CD8-positive, alpha-beta memory T cell (primary cell): ENCODE measurements around the gene NDRG2. TPM values are rescaled to one million over a fixed set of nuclear protein-coding genes. Genes with fewer than 3 reads are reported as not detected.
A peak's percentile ranks its signal among the peaks of the same experiment; 100 is the strongest.
"Not testable (repeated sequence)": the region's sequence is repeated elsewhere in the genome, so short reads cannot be mapped to it uniquely, and the experiment has no call there.

ENCODE experiments used
- CTCF ChIA-PET: fragments of 350-600 bp; sonication (Branson Sonifier 250); formaldehyde crosslinking; loops from one replicate; lab custom pipeline; 2021; ENCODE audit warnings: antibody characterized with exemption; lab: Charles Lee
- POLR2A ChIA-PET: fragments of 350-600 bp; sonication (Branson Sonifier 250); formaldehyde crosslinking; loops from one replicate; lab custom pipeline; 2021; ENCODE audit warnings: antibody characterized with exemption; lab: Charles Lee
- DNase-seq, 5 donors: peaks; one replicate each; pipeline versions ENCODE4 v3.0.0 to v3.0.0-alpha.2; 2020 to 2022; ENCODE audit warnings: mixed read lengths in 1 of 5
- H3K27ac ChIP-seq: one replicate; pipeline ENCODE4 v1.7.0; 2013; ENCODE audit warnings: low read depth, mild to moderate bottlenecking, low read length, moderate library complexity
- H3K27me3 ChIP-seq: 2 replicates; pipeline ENCODE4 v1.7.0; 2013; ENCODE audit warnings: low read length, mild to moderate bottlenecking; ENCODE audit not compliant: insufficient read depth, poor library complexity, severe bottlenecking
- H3K36me3 ChIP-seq: 2 replicates; pipeline ENCODE4 v1.7.0; 2013; ENCODE audit warnings: mild to moderate bottlenecking, low read length, moderate library complexity; ENCODE audit not compliant: insufficient read depth
- H3K4me1 ChIP-seq: 2 replicates; pipeline ENCODE4 v1.7.0; 2013; ENCODE audit warnings: mild to moderate bottlenecking, low read length, moderate library complexity; ENCODE audit not compliant: insufficient read depth
- H3K4me3 ChIP-seq: 2 replicates; pipeline ENCODE4 v1.7.0; 2013; ENCODE audit warnings: mild to moderate bottlenecking, low read length
- H3K9me3 ChIP-seq: 2 replicates; pipeline ENCODE4 v1.7.0; 2013; ENCODE audit warnings: mild to moderate bottlenecking, low read length
- H3K27ac Mint-ChIP-seq, 8 donors: one replicate each; pipeline ENCODE4 v1.8.0; 2020 to 2021; ENCODE audit warnings: mixed read lengths in 8 of 8, mild to moderate bottlenecking in 6 of 8, inconsistent platforms in 3 of 8, moderate library complexity in 3 of 8
- H3K27me3 Mint-ChIP-seq, 2 donors: one replicate each; pipeline ENCODE4 v1.8.0; 2020 to 2021; ENCODE audit warnings: mixed read lengths in 2 of 2, mild to moderate bottlenecking in 1 of 2, moderate library complexity in 1 of 2
- H3K36me3 Mint-ChIP-seq, 3 donors: one replicate each; pipeline ENCODE4 v1.8.0; 2020 to 2021; ENCODE audit warnings: mixed read lengths in 3 of 3, inconsistent platforms in 1 of 3, mild to moderate bottlenecking in 1 of 3
- H3K4me1 Mint-ChIP-seq, 3 donors: one replicate each; pipeline ENCODE4 v1.8.0; 2020 to 2021; ENCODE audit warnings: mixed read lengths in 3 of 3, inconsistent platforms in 1 of 3, mild to moderate bottlenecking in 1 of 3
- H3K4me3 Mint-ChIP-seq, 7 donors: one replicate each; pipeline ENCODE4 v1.8.0; 2020 to 2021; ENCODE audit warnings: mixed read lengths in 7 of 7, mild to moderate bottlenecking in 6 of 7, moderate library complexity in 4 of 7, inconsistent platforms in 2 of 7
- H3K9me3 Mint-ChIP-seq, 5 donors: one replicate each; pipeline ENCODE4 v1.8.0; 2020 to 2022; ENCODE audit warnings: mixed read lengths in 5 of 5, mild to moderate bottlenecking in 3 of 5, moderate library complexity in 2 of 5, inconsistent platforms in 1 of 5
- polyA plus RNA-seq: library from polyadenylated mRNA; unstranded; fragments of 300-500 nt; fragmentation: Illumina TruSeq; gene quantifications from one replicate; pipeline ENCODE4 v1.2.3, GENCODE V29; 2021
- total RNA-seq, 2 experiments: library from RNA; stranded (reverse); gene quantifications; one replicate each; pipeline ENCODE4 v1.2.3, GENCODE V29; 2021

NDRG2 gene
- total and polyA plus RNA-seq, 3 experiments from 2014 or later: 4.8 to 19.9 (median 5.0) TPM

DNA sequence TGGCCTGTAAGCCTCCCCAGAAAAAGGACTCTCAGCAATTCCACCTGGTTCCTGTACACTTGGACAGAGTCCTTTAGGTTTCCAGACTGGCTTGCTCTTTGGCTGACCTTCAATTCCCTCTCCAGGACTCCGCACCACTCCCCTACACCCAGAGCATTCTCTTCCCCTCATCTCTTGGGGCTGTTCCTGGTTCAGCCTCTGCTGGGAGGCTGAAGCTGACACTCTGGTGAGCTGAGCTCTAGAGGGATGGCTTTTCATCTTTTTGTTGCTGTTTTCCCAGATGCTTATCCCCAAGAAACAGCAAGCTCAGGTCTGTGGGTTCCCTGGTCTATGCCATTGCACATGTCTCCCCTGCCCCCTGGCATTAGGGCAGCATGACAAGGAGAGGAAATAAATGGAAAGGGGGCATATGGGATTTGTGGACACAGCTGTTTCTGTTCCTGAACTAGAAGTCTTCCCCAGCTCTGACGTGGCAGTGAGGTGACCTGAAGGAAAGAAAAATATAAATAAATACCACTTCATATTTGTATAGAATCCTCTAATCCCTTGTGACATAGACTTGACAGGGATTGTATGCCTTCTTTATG lies 18.6 kb upstream of the NDRG2 start:
- no peaks in the 10 kb centered on the region for H3K36me3 Mint-ChIP-seq
- H3K9me3 Mint-ChIP-seq: no peaks in the 10 kb centered on the region
- H3K27me3 Mint-ChIP-seq: peaks cover 13 to 42% of the 10 kb centered on the region in 2 donors
- no peaks in the 10 kb centered on the region for H3K9me3 ChIP-seq
- H3K4me3 ChIP-seq: no peak overlapping the region
- H3K4me1 ChIP-seq: peaks cover 6% of the 10 kb centered on the region
- no peak overlapping the region for H3K27ac ChIP-seq
- peaks cover 6 to 11% (median 9%) of the 10 kb centered on the region in 3 donors for H3K4me1 Mint-ChIP-seq
- no peak for DNase-seq
- CTCF ChIA-PET: interaction anchor here (1.0 to 2.2 kb wide), 4 partner anchors 25 to 62 kb away, joined by 3 to 22 read pairs (median 5); no protein-coding TSS in a partner anchor
- POLR2A ChIA-PET: interaction anchor here (0.5 kb wide), 1 partner anchor 46 kb away, joined by 3 read pairs; no protein-coding TSS in a partner anchor
- H3K36me3 ChIP-seq: no peaks in the 10 kb centered on the region
- peak overlapping the region in 1 of 7 donors; percentile 34 for H3K4me3 Mint-ChIP-seq
- H3K27me3 ChIP-seq: no peaks in the 10 kb centered on the region
- no peak overlapping the region for H3K27ac Mint-ChIP-seq

DNA sequence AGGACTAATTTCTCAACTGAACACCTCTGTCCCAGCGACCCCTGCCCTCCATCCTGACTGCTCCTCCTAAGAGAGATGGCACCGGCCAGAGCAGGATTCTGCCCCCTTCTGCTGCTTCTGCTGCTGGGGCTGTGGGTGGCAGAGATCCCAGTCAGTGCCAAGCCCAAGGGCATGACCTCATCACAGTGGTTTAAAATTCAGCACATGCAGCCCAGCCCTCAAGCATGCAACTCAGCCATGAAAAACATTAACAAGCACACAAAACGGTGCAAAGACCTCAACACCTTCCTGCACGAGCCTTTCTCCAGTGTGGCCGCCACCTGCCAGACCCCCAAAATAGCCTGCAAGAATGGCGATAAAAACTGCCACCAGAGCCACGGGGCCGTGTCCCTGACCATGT lies 18.1 kb upstream of the NDRG2 start:
- Mint-ChIP-seq H3K9me3 (no peaks in the 10 kb centered on the region), H3K4me3 (no peak overlapping the region), H3K27ac (peak overlapping the region in 1 of 8 donors; percentile 49), H3K36me3 (no peaks in the 10 kb centered on the region), H3K4me1 (peaks cover 6 to 11% (median 9%) of the 10 kb centered on the region in 3 donors), H3K27me3 (peaks cover 16 to 44% of the 10 kb centered on the region in 2 donors)
- Histone ChIP-seq H3K9me3 (no peaks in the 10 kb centered on the region), H3K4me1 (peaks cover 6% of the 10 kb centered on the region), H3K27me3 (no peaks in the 10 kb centered on the region), H3K36me3 (no peaks in the 10 kb centered on the region), H3K27ac (no peak overlapping the region), H3K4me3 (no peak overlapping the region)
- DNase-seq: no peak
- ChIA-PET POLR2A (interaction anchor here (0.5 kb wide), 1 partner anchor 46 kb away, joined by 3 read pairs; no protein-coding TSS in a partner anchor), CTCF (interaction anchor here (1.0 to 4.8 kb wide), 5 partner anchors 27 to 62 kb away, joined by 4 to 133 read pairs (median 6); no protein-coding TSS in a partner anchor)

DNA sequence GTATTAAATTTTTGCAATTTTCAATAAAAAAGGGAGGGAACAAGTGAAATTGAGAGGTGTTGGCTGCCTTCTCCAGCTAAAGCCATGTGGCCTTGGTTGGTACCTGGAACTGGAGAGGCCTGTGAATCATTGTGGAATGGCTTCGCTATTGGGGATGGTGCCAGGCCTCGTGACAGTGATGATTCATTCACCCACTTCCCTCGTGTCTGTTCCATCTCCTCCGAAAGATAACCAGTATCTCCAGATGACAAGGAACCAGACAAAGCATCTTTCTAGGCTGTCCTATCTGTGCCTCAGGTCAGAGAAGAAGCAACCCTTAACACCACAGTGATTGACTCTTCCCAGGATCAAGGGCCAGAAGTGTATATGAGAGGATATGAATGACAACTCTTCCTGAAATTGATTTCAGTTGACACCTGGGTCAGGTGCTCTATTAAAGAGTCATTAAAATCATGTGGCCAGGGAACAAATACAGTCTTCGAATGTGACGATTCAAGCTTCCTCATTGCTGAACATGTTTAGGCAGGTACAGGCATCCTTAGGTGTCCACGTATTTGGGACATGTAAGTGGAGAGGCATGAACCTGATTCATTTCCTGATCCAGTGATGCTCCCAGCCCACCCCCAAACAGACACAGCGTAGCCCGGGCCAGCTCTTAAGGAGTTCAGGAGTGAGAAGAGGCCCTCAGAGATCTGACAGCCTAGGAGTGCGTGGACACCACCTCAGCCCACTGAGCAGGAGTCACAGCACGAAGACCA lies 17.0 kb upstream of the NDRG2 start, which contains the start of gene RNASE7:
TSS of gene RNASE7 (plus strand) at position 687 of the 758 bp plus-strand sequence. CDS start 631 bp downstream, outside the sequence.
- ChIA-PET CTCF (interaction anchor here (1.9 to 4.8 kb wide), 3 partner anchors 21 to 63 kb away, joined by 5 to 133 read pairs (median 11); no protein-coding TSS in a partner anchor), POLR2A (no interaction called here)
- H3K27ac ChIP-seq: no peak within 1 kb of the TSS
- no peak for DNase-seq
- H3K27me3 ChIP-seq: no peaks in the 10 kb centered on the region
- no peak within 1 kb of the TSS for H3K4me3 ChIP-seq
- peaks cover 16 to 42% of the 10 kb centered on the region in 2 donors for H3K27me3 Mint-ChIP-seq
- H3K27ac Mint-ChIP-seq: peak within 1 kb of the TSS in 1 of 8 donors; percentile 49
- no peaks in the 10 kb centered on the region for H3K9me3 ChIP-seq
- H3K4me1 Mint-ChIP-seq: peaks cover 6 to 11% (median 9%) of the 10 kb centered on the region in 3 donors
- H3K36me3 ChIP-seq: no peaks in the 10 kb centered on the region
- H3K9me3 Mint-ChIP-seq: no peaks in the 10 kb centered on the region
- no peaks in the 10 kb centered on the region for H3K36me3 Mint-ChIP-seq
- no peak within 1 kb of the TSS for H3K4me3 Mint-ChIP-seq
- H3K4me1 ChIP-seq: peaks cover 6% of the 10 kb centered on the region

DNA sequence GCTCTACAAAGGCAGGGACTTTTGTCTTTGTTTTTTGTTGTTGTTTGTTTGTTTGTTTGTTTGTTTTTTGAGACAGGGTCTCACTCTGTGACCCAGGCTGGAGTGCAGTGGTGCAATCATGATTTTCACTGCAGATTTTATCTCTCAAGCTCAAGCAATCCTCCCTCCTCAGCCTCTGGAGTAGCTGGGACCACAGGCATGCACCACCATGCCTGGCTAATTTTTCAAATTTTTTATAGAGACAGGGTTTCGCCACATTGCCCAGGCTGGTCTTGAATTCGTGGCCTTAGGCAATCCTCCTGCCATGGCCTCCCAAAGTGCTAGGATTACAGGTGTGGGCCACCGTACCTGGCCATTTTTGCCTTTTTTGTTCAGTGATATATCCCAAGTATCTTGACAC lies 16.1 kb upstream of the NDRG2 start:
- H3K4me1 ChIP-seq, H3K27ac ChIP-seq, H3K4me3 Mint-ChIP-seq, H3K4me3 ChIP-seq, H3K27ac Mint-ChIP-seq, H3K36me3 Mint-ChIP-seq, H3K27me3 ChIP-seq, H3K36me3 ChIP-seq, H3K9me3 ChIP-seq, DNase-seq, H3K9me3 Mint-ChIP-seq: not testable (repeated sequence)
- ChIA-PET POLR2A (interaction anchor here (1.2 kb wide), 1 partner anchor 26 kb away, joined by 6 read pairs; no protein-coding TSS in a partner anchor), CTCF (interaction anchor here (1.0 to 4.8 kb wide), 10 partner anchors 17 to 66 kb away, joined by 3 to 133 read pairs (median 7); partner anchors contain the start of gene NDRG2)
- Mint-ChIP-seq H3K4me1 (peaks cover 6 to 11% (median 9%) of the 10 kb centered on the region in 3 donors), H3K27me3 (peaks cover 12 to 39% of the 10 kb centered on the region in 2 donors)

DNA sequence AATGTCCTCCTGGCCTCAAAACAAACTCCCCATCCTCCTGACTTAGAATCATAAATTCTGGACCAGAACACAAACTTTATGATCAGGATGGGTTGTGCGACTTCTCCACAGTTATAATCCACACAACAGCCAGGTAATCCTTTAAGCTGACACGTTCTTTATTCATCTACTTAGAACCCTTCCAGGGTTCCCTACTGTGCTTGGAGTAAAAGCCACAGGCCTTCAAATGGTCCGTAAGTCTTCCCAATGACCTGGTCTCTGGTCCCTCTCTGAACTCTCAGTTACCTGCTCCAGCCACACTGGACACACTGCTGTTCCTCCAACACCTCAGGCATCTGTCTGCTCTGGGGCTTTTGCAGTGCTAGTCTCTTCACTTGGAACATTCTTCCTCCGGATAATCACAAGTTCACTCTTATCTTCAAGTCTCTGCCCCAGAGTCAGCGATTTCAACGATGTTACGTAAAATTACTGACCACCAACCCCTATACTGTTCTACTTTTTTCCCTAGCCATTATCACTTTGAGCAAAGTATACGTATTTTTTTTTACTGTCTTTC lies 15.6 kb upstream of the NDRG2 start:
- CTCF ChIA-PET: interaction anchor here (0.8 to 4.8 kb wide), 15 partner anchors 9 to 69 kb away, joined by 3 to 133 read pairs (median 4); partner anchors contain the start of genes NDRG2 and TPPP2
- H3K27me3 Mint-ChIP-seq: peaks cover 12 to 37% of the 10 kb centered on the region in 2 donors
- Histone ChIP-seq H3K27ac (no peak overlapping the region), H3K9me3 (no peaks in the 10 kb centered on the region), H3K36me3 (no peaks in the 10 kb centered on the region), H3K4me1 (peaks cover 6% of the 10 kb centered on the region), H3K27me3 (no peaks in the 10 kb centered on the region), H3K4me3 (no peak overlapping the region)
- no peak for DNase-seq
- no peaks in the 10 kb centered on the region for H3K36me3 Mint-ChIP-seq
- H3K27ac Mint-ChIP-seq: no peak overlapping the region
- no peak overlapping the region for H3K4me3 Mint-ChIP-seq
- peaks cover 6 to 11% (median 9%) of the 10 kb centered on the region in 3 donors for H3K4me1 Mint-ChIP-seq
- H3K9me3 Mint-ChIP-seq: no peaks in the 10 kb centered on the region
- POLR2A ChIA-PET: interaction anchor here (1.2 kb wide), 1 partner anchor 26 kb away, joined by 6 read pairs; no protein-coding TSS in a partner anchor

DNA sequence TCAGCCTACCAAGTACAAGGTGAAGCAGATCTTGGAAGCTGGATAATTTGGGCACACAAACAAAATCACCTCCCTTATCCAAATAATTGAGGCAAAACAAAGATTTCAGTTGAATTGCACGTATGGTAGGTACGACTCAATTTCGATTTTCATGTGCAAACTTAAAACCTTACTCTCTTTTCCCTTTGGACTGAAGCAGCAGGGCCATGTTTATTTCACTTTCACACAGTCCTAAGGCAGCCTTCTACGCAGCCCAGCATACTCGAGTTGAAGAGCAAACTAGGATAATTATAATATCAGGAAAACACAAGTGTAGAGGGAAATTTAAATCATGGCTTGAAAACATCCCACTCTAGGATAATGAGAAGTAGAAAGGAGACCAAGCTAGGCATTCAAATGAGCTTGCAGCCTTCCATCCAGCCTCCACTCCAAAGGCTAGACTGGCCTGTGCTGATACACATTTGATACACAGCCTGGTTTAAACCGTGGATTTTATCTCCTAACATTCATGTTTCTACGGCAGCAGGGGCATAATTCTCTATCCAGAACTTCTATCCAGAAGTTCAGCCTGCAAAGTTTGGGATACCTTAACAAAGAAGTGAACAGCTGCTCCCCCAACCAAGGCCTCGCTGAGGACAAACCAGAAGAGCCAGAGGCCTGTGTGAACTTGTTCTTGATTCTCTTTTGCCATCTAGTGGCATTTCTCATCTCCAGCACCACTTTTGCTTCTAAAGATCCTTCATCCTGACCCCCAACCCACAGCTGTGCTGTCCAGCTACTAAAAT lies 14.9 kb upstream of the NDRG2 start:
- DNase-seq: peak in 3 of 5 donors; percentile 24 to 53 (median 53)
- H3K36me3 ChIP-seq: no peaks in the 10 kb centered on the region

More for the DNA sequence above, 14.9 kb upstream of the NDRG2 start:
- ChIA-PET POLR2A (interaction anchor here (1.1 to 1.2 kb wide), 2 partner anchors 25 kb away, joined by 3 to 6 read pairs; no protein-coding TSS in a partner anchor), CTCF (interaction anchor here (0.8 to 4.8 kb wide), 15 partner anchors 8 to 70 kb away, joined by 3 to 133 read pairs (median 4); partner anchors contain the start of genes NDRG2 and TPPP2)
- Histone ChIP-seq H3K9me3 (no peaks in the 10 kb centered on the region), H3K27me3 (no peaks in the 10 kb centered on the region), H3K4me1 (peaks cover 6% of the 10 kb centered on the region), H3K4me3 (no peak overlapping the region), H3K27ac (no peak overlapping the region)
- H3K4me3 Mint-ChIP-seq: no peak overlapping the region
- no peaks in the 10 kb centered on the region for H3K9me3 Mint-ChIP-seq
- H3K27me3 Mint-ChIP-seq: peaks cover 12 to 30% of the 10 kb centered on the region in 2 donors
- H3K4me1 Mint-ChIP-seq: peaks cover 6 to 8% (median 8%) of the 10 kb centered on the region in 3 donors
- no peak overlapping the region for H3K27ac Mint-ChIP-seq
- H3K36me3 Mint-ChIP-seq: no peaks in the 10 kb centered on the region
